HL-60/S4 treated with retinoic acid at 250 ng/mL for 4 days and 3 days (cell line): ENCODE measurements around the gene NLGN1.

Source experiments
- in situ Hi-C: fragments of 300-500 bp; cut with MboI; formaldehyde crosslinking; loops from 2 replicates; pipeline ENCODE4 v1.7.0; 2022; ENCODE audit warnings: low sequenced_read_pairs

Gene NLGN1

GRCh38 chr3:174058804-174059203, 661.3 kb downstream of the NLGN1 start:
- in situ Hi-C loops = no loop called here

GRCh38 chr3:174060431-174060830, 662.9 kb downstream of the NLGN1 start:
- in situ Hi-C loops = no loop called here

DNA sequence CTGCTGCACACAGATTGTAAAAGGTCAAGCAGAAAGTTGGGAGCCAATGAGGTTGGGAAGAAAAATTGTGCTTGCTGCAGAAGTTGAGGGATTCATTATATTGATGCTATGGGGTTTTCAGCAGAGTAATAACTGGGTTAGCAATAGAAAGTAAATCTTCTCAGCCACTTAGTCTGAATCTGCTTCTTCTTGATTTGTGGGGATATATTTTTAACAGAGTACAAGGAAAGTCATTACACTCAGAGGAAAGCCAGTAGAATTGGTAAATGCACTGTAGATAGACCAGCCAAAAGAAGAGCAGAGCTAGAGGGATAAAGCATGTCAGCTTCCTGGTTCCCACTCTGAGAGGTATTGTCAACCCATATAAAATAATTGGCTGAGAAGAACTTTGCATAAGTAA, 663.6 kb downstream of the NLGN1 start:
- in situ Hi-C loops = no loop called here

GRCh38 chr3:174061731-174062130, 664.2 kb downstream of the NLGN1 start:
- in situ Hi-C loops = no loop called here

DNA sequence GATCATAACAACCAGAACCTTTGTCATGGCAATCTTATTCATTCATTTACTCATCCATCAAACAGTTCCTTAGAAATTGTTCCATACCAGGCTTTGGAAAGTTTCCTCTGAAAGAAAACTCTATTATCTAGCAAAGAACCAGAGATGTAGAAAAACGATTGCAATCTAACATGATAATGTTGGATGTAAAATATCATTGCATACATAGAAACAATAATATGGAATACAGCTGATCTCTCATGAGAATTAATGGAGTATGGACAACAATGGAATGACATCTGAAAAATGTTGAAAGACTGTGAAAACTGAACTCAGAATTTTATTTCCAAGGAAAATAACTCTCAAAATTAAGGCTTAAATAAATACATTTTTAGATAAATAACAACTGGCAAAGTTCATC, 665.4 kb downstream of the NLGN1 start:
- in situ Hi-C loops = no loop called here

DNA sequence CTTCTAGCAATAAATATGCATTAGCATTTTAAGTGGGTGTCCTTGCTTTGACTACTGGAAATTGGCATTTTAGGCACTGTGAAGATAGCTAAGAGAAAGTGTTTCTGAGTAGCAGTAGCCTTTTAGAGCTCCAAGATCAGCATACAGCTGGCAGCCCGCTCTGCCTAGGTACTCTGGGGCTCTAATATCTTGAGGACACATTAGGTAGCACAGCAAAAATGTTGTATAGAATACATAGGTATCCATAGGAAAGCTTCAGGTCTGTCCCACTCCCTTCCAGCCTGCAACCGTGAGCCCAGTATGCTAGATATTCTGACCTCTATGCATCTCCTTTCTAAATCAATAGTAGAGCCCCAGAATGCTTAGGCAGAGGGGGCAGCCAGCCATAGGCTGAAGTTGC, 670.5 kb downstream of the NLGN1 start:
- in situ Hi-C loops = no loop called here

DNA sequence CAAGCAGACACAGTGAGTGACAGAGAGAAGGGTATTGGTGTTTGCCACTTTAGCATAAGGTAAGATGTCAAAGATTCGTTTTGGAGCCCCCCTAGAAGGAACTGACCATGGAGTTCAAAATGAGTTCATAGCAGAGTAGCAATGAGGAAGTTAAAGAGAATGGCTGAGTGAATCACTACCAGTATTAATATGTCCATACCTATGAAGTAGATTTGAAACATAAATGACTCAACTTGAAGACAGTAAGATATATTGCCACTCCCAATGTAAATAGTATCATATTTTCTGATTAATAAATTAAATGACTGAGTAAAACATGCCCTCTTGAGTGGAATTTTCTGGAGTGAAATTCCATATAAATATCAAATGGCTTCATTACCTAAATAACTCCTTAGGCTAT, 675.1 kb downstream of the NLGN1 start:
- in situ Hi-C loops = no loop called here

GRCh38 chr3:174083706-174084105, 686.2 kb downstream of the NLGN1 start:
- in situ Hi-C loops = no loop called here

DNA sequence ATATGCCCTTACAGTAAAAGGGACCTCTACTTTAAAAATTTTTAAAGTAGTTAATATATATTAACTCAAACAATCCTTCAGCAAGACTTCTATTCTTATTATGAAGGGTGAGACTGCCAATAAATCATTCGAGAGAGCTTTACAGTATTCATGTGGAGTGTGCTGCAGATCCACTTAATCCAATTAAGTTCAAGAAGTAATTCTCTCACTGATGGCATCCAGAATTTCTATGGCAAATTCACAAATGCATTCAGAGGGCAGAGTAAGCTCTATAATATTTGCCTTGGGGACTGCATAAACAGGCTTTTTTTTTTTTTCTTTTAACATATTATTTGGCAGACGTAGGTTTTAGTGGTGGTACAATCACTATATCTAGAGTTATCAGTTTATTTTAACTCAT, 692.0 kb downstream of the NLGN1 start:
- in situ Hi-C loops = no loop called here

- in situ Hi-C loops = no loop called here
Measured at GRCh38 chr3:174094669-174095068, 697.1 kb downstream of the NLGN1 start.

GRCh38 chr3:174097686-174098085, 700.1 kb downstream of the NLGN1 start:
- in situ Hi-C loops = no loop called here

DNA sequence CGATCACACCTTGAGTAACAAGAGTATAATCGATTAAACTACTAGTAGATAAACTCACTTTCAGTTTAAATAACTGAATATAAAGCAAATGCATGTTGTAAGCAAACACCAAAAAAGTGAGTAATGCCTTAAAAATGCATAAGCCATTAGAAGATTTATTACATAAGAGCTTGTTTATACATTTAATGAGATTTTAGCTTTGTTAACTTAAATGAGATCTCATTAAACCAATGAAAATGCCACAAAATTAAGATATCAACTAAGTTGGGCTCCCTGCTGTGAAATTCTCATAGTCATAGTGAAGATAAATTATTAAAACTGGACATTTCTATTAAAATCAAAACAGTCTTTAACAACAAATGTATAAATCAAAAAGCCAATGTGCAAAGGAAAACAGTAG, 701.2 kb downstream of the NLGN1 start:
- in situ Hi-C loops = no loop called here

DNA sequence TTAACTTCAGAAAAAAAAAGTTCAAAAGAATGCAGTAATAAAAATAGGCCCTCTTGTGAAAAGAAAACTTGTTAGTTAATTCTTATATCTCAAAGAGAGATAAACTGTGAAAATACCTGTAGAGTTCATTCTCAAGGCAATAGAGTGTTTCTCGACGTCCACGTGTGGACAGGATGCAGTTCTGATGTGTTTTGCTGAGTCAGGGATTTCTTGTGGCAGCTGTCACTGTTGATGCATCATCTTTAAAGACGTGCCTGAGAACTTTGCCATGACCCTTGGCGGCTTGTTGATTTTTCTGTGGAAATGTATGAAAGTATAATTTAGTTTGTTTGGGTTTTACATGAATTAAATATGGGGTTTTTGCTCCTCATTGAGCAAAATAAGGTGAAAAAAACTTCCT, 702.2 kb downstream of the NLGN1 start:
- in situ Hi-C loops = no loop called here

- in situ Hi-C loops = no loop called here
Measured at GRCh38 chr3:174100744-174101143, 703.2 kb downstream of the NLGN1 start.

DNA sequence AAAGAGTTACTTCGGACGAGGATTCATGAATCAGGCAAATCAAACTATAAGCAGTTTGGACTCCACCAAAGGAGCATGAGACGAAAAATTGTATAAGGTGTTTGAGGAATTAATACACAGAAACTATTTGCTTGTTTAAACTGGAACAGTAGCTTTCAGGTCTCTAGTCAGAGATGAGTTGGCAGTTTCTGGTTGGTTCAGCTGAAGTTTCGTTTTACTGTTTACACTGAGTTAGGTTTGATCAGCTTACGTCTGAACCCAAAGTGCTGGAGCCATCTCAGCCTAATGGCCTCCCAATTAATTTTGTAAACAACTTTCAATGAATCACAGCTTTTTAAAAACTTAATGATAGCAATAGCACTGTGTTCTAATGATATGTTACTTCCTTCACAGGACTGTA, 703.7 kb downstream of the NLGN1 start:
- in situ Hi-C loops = no loop called here

GRCh38 chr3:174102274-174102673, 704.7 kb downstream of the NLGN1 start:
- in situ Hi-C loops = no loop called here

GRCh38 chr3:174102866-174103265, 705.3 kb downstream of the NLGN1 start:
- in situ Hi-C loops = no loop called here

DNA sequence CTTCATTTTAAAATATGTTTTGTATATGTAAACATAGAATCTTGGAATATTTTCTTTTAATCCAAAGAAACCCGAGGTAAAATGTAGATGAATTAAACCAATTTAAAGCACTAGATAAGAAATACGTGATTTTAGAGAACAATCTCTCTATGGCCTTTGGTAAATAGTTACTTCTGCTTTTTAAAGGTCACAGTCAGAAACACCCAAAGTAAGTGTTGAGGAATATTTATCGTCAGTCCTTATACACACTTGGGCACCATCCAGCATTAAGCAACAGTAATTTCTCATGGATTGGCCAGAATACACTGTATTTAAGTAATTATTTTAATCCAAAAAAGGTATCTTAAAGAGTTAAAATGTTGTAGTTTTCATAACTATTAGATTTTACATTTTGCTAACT, 713.2 kb downstream of the NLGN1 start:
- in situ Hi-C loops = no loop called here

DNA sequence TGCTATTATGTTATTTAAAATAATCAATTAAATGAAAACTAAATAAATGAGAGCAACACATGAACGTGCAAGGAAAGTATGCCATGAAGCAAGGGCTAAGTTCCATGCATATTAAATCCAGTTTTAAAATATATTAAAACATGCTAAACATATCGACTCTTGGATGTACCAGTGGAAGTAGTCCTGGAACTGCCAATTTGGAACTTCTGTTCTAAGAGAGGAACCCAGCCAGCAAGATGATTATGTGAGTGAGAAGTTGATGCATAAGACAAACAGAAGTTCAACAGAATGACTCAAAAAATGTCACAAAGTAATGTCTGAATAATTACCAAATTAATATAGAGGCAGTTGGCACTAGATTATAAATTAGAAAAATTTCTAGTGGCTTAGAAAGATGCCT, 714.2 kb downstream of the NLGN1 start:
- in situ Hi-C loops = no loop called here

DNA sequence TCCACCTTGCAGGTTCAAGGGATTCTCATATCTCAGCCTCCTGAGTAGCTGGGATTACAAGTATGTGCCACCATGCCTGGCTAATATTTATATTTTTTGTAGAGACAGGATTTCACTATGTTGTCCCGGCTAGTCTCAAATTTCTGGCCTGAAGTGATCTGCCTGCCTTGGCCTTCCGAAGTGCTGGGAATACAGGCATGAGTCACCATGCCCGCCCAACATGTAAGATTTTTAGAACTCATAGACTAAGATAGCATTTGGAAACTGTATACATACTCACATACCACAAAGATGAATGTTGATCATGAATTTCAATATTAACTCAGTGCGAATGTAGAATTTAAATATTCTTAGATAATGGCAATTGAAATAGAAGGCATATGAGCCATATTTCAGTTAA, 718.9 kb downstream of the NLGN1 start:
- in situ Hi-C loops = no loop called here

GRCh38 chr3:174120997-174121396, 723.5 kb downstream of the NLGN1 start:
- in situ Hi-C loops = no loop called here

DNA sequence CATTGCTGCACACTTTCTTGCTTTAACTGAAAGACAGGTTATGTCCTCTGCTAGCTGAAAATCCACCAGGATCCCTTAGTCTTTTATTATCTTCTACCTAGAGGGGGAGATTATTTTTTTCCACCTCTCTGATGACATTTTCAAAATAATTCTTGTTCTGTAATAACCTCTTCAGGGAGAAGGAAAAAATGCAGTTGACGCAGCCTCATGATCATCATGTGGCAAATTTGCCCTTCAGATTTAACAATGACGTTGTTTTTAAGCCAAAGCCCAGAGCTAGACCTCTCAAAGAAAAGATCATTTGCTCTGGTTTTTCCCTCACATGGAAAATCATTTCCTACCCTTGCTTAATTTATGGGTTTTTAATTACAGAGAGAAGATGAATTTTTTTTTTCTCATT, 724.9 kb downstream of the NLGN1 start:
- in situ Hi-C loops = no loop called here

DNA sequence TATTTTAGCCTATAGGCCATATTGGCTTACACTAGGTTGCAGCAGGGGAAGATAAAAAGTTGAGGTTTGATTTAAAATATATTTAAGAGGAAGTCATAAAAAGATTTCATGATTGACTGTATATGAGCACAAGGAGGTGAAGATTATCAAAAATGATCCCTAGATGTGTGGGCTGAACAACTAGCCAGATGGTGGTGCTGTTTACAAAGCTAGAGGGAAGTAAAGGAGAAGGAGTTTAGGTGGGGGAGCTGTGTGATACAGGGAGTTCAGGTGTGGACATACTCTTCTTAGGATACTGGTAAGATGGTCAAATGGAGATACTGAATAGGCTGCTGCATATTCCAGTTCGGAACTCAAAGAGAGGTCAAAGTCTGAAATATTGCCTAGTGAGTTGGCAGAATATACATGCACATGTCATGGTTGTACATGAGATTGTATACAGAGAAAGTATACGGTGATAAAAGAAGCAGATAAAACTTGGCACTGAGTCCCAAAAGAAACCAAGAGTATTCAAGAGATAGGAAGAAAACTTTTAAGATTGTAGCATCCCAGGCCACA, 727.8 kb downstream of the NLGN1 start:
- in situ Hi-C loops = no loop called here
